ENCODE data around the gene UBE2J2. TPM values are rescaled to one million over a fixed set of nuclear protein-coding genes. Genes with fewer than 3 reads are reported as not detected.

UBE2J2 gene
- total RNA-seq, 2 donors from 2014 or later = 69.9 to 72.7 TPM

- Histone ChIP-seq H3K27ac (ENCODE audit: low read depth, low read length) (peak overlapping the region; percentile 6), H3K4me1 (ENCODE audit: control insufficient read depth, insufficient read depth, low read length) (no peaks in the 10 kb centered on the region), H3K36me3 (ENCODE audit: control insufficient read depth, insufficient read depth, low read length) (no peaks in the 10 kb centered on the region), H3K27me3 (ENCODE audit: control insufficient read depth, insufficient read depth, low read length, poor library complexity, severe bottlenecking) (no peaks in the 10 kb centered on the region), H3K9me3 (ENCODE audit: control insufficient read depth, low read length) (no peaks in the 10 kb centered on the region), H3K9ac (ENCODE audit: extremely low read depth, low read length, poor library complexity, severe bottlenecking) (no peak overlapping the region), H3K4me3 (ENCODE audit: low read length) (no peak overlapping the region)
- TF ChIP-seq CTCF (conservative IDR thresholded peaks at IDR 0.05) = peak; percentile 85
- Mint-ChIP-seq H3K4me3 (no peak overlapping the region), H3K9me3 (peaks cover 2% of the 10 kb centered on the region), H3K36me3 (ENCODE audit: low read depth) (no peaks in the 10 kb centered on the region), H3K27ac (no peak overlapping the region), H3K4me1 (no peaks in the 10 kb centered on the region), H3K27me3 (ENCODE audit: insufficient read depth) (no peaks in the 10 kb centered on the region)
- peak; percentile 93 for DNase-seq
- WGBS, 2 experiments (ENCODE audit: insufficient coverage in 1 of 2, insufficient read length in 1 of 2) = 74 to 82% methylated on average over 25 to 45 of the region's 45 CpGs
Measured at GRCh38 chr1:1291548-1292441, 18.1 kb upstream of the UBE2J2 start.

DNA sequence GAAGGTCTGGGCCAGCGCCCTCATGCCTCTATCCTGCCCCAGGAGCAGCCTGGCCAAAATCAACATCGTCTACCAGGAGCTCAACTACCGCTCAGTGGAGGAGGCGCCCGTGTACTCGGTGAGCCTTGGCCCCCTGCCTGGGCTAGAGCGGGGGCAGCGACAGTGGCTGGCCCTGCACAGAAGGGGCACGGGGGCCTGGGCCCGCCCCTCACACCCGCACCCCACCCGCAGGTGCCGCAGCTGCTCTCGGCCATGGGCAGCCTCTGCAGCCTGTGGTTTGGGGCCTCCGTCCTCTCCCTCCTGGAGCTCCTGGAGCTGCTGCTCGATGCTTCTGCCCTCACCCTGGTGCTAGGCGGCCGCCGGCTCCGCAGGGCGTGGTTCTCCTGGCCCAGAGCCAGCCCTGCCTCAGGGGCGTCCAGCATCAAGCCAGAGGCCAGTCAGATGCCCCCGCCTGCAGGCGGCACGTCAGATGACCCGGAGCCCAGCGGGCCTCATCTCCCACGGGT lies 17.4 kb upstream of the UBE2J2 start:
- DNase-seq = no peak
- Histone ChIP-seq H3K27ac (ENCODE audit: low read depth, low read length) (no peak overlapping the region), H3K9ac (ENCODE audit: extremely low read depth, low read length, poor library complexity, severe bottlenecking) (no peak overlapping the region)

DNA sequence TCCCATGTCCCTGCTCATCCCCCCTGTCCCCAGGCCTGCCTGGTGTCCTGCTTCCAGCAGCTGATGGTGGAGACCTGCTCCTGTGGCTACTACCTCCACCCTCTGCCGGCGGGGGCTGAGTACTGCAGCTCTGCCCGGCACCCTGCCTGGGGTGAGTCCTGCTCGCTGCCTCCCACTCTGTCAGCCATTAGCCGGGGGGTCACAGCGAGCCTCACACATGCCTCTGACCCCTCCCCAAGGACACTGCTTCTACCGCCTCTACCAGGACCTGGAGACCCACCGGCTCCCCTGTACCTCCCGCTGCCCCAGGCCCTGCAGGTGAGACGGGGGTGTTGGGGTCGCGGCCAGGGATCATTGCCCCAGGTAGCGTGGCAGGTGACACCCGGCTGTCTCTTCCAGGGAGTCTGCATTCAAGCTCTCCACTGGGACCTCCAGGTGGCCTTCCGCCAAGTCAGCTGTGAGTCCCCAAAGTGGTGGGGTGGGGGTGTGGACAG lies 16.6 kb upstream of the UBE2J2 start:
- Mint-ChIP-seq H3K9me3 (peaks cover 2% of the 10 kb centered on the region), H3K36me3 (ENCODE audit: low read depth) (no peaks in the 10 kb centered on the region), H3K27ac (no peak overlapping the region), H3K4me3 (no peak overlapping the region), H3K4me1 (no peaks in the 10 kb centered on the region), H3K27me3 (ENCODE audit: insufficient read depth) (no peaks in the 10 kb centered on the region)
- Histone ChIP-seq H3K4me1 (ENCODE audit: control insufficient read depth, insufficient read depth, low read length) (no peaks in the 10 kb centered on the region), H3K36me3 (ENCODE audit: control insufficient read depth, insufficient read depth, low read length) (no peaks in the 10 kb centered on the region), H3K27ac (ENCODE audit: low read depth, low read length) (no peak overlapping the region), H3K4me3 (ENCODE audit: low read length) (no peak overlapping the region), H3K9me3 (ENCODE audit: control insufficient read depth, low read length) (no peaks in the 10 kb centered on the region), H3K27me3 (ENCODE audit: control insufficient read depth, insufficient read depth, low read length, poor library complexity, severe bottlenecking) (no peaks in the 10 kb centered on the region), H3K9ac (ENCODE audit: extremely low read depth, low read length, poor library complexity, severe bottlenecking) (no peak overlapping the region)
- peak; percentile 73 for TF ChIP-seq CTCF (conservative IDR thresholded peaks at IDR 0.05)
- peak; percentile 94 for DNase-seq
- 76 to 77% methylated on average over 6 to 15 of the region's 15 CpGs for WGBS, 2 experiments (ENCODE audit: insufficient coverage in 1 of 2, insufficient read length in 1 of 2)

More for the DNA sequence above, 17.4 kb upstream of the UBE2J2 start:
- Mint-ChIP-seq H3K4me1 (no peaks in the 10 kb centered on the region), H3K27me3 (ENCODE audit: insufficient read depth) (no peaks in the 10 kb centered on the region), H3K36me3 (ENCODE audit: low read depth) (no peaks in the 10 kb centered on the region), H3K9me3 (peaks cover 2% of the 10 kb centered on the region), H3K4me3 (no peak overlapping the region), H3K27ac (no peak overlapping the region)
- Histone ChIP-seq H3K27me3 (ENCODE audit: control insufficient read depth, insufficient read depth, low read length, poor library complexity, severe bottlenecking) (no peaks in the 10 kb centered on the region), H3K4me1 (ENCODE audit: control insufficient read depth, insufficient read depth, low read length) (no peaks in the 10 kb centered on the region), H3K9me3 (ENCODE audit: control insufficient read depth, low read length) (no peaks in the 10 kb centered on the region), H3K4me3 (ENCODE audit: low read length) (no peak overlapping the region), H3K36me3 (ENCODE audit: control insufficient read depth, insufficient read depth, low read length) (no peaks in the 10 kb centered on the region)
- no peak for TF ChIP-seq CTCF (conservative IDR thresholded peaks at IDR 0.05)
- 88 to 100% methylated on average over 3 to 28 of the region's 28 CpGs for WGBS, 2 experiments (ENCODE audit: insufficient coverage in 1 of 2, insufficient read length in 1 of 2)
